Endothelial cell (in vitro differentiated cells): ENCODE data around the gene KAZN. TPM values are rescaled to one million over a fixed set of nuclear protein-coding genes. Genes with fewer than 3 reads are reported as not detected.

Source experiments
- DNase-seq: peaks from one replicate; pipeline ENCODE4 v3.0.0; 2021; ENCODE audit warnings: low spot score
- H3K27ac Mint-ChIP-seq: one replicate; pipeline ENCODE4 v1.8.0; 2021; ENCODE audit warnings: mixed read lengths, inconsistent platforms; ENCODE audit not compliant: unreplicated experiment
- H3K27me3 Mint-ChIP-seq: one replicate; pipeline ENCODE4 v1.8.0; 2021; ENCODE audit warnings: mild to moderate bottlenecking, moderate library complexity, mixed read lengths, inconsistent platforms; ENCODE audit not compliant: unreplicated experiment
- H3K36me3 Mint-ChIP-seq: one replicate; pipeline ENCODE4 v1.8.0; 2021; ENCODE audit warnings: mild to moderate bottlenecking, low read depth, mixed read lengths, inconsistent platforms; ENCODE audit not compliant: unreplicated experiment
- H3K4me1 Mint-ChIP-seq: one replicate; pipeline ENCODE4 v1.8.0; 2021; ENCODE audit warnings: mild to moderate bottlenecking, mixed read lengths, inconsistent platforms; ENCODE audit not compliant: unreplicated experiment
- H3K4me3 Mint-ChIP-seq: one replicate; pipeline ENCODE4 v1.8.0; 2021; ENCODE audit warnings: mild to moderate bottlenecking, mixed read lengths, inconsistent platforms; ENCODE audit not compliant: unreplicated experiment
- H3K9me3 Mint-ChIP-seq: one replicate; pipeline ENCODE4 v1.8.0; 2021; ENCODE audit warnings: mixed read lengths, inconsistent platforms; ENCODE audit not compliant: unreplicated experiment
- total RNA-seq: library from RNA; stranded (reverse); fragmentation: NEBNext Ultra II Directional; extraction: Animal tissue kit (Norgen Biotek cat#: 25700); gene quantifications from one replicate; pipeline ENCODE4 v1.2.1, GENCODE V29; 2021; ENCODE audit not compliant: unreplicated experiment
- TF ChIP-seq, protein P1 (sequence below): fragments of 200-600 bp; sonication (generic); IDR thresholded peaks from one replicate; pipeline ENCODE4 v1.5.0; 2021; ENCODE audit warnings: antibody characterized with exemption; ENCODE audit not compliant: unreplicated experiment

Gene KAZN
- total RNA-seq, 1 donor from 2014 or later, result 10.1 TPM

DNA sequence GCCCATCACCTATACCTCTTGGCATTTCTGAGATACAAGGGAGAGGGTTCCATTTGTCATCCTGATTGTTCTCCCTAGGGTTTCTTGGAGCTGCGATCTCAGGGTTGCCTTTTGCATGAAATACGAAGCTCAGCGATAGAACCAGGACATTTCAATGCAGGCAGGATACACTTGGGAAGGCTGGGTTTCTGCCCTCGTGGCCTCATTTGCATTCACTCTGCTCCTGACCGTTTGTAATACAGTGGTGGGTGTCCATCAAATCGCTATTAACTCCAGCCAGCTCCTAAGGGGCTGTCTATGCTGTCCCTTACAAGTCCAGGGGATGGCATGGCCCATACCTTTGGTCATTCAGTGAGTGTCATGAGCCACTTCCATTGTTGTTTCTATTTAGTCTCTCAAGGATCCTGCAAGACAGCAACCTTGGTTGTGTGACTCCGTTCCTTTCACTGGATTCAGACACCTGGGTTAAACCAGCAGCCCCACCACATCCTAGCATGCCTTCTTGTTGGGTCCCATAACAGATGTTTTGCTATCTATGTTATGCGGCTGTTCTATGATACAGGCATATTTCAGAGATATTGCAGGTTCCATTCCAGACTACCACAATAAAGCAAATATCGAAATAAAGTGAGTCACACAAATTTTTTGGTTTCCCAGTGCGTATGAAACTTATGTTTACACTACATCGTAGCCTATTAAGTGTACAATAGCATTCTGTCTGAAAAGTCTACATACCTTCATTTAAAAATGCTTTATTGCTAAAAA lies 18.3 kb downstream of the KAZN start:
- no peaks in the 10 kb centered on the region for H3K4me1 Mint-ChIP-seq
- no peaks in the 10 kb centered on the region for H3K36me3 Mint-ChIP-seq
- no peak overlapping the region for H3K27ac Mint-ChIP-seq
- no peak overlapping the region for H3K4me3 Mint-ChIP-seq
- H3K9me3 Mint-ChIP-seq, result no peaks in the 10 kb centered on the region
- no peak for DNase-seq
- H3K27me3 Mint-ChIP-seq, result no peaks in the 10 kb centered on the region
- TF ChIP-seq, protein P1, sequence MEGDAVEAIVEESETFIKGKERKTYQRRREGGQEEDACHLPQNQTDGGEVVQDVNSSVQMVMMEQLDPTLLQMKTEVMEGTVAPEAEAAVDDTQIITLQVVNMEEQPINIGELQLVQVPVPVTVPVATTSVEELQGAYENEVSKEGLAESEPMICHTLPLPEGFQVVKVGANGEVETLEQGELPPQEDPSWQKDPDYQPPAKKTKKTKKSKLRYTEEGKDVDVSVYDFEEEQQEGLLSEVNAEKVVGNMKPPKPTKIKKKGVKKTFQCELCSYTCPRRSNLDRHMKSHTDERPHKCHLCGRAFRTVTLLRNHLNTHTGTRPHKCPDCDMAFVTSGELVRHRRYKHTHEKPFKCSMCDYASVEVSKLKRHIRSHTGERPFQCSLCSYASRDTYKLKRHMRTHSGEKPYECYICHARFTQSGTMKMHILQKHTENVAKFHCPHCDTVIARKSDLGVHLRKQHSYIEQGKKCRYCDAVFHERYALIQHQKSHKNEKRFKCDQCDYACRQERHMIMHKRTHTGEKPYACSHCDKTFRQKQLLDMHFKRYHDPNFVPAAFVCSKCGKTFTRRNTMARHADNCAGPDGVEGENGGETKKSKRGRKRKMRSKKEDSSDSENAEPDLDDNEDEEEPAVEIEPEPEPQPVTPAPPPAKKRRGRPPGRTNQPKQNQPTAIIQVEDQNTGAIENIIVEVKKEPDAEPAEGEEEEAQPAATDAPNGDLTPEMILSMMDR, result no peak

DNA sequence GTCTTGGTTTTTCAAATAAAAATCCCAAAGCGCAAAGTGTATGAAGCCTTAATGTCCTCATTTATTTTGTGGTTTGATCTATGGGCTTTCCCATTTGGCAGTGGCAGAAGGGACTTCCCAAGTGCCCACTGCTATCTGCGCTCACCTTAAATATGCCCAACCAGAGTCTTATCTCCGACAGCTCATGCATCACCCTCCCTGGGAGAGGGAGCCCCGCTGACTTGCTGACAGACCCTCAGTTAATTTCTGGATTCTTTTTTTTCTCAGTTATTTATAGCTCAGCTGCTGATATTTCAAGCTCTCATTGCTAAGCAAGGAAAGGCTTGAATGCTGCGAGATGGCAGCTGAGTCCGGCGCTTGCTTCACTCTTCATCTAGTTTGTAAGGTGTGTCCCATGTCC lies 19.3 kb downstream of the KAZN start:
- Mint-ChIP-seq H3K9me3 (no peaks in the 10 kb centered on the region), H3K27me3 (no peaks in the 10 kb centered on the region), H3K4me1 (no peaks in the 10 kb centered on the region), H3K27ac (no peak overlapping the region), H3K36me3 (no peaks in the 10 kb centered on the region), H3K4me3 (no peak overlapping the region)
- no peak for DNase-seq
- TF ChIP-seq, protein P1, result no peak

DNA sequence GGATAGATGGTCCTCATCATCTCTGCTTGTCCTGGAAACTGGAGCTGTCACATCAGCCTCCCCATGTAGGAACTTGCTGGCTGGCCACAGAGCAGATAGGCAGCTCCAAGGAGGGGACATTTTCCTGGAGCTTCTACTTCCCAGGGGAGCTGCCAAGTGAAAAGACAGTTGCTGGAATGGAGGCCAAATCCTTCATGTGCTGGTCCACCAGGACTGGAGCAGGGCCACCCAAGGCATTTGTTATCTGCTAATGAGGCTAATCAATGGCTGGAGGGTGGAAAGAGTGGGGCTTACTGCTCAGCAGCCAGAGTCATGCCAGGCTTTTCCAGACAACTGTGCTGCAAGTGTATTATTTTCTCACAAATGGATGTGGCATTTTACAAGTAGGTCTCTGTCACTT lies 22.5 kb downstream of the KAZN start:
- Mint-ChIP-seq H3K4me3 (no peak overlapping the region), H3K4me1 (no peaks in the 10 kb centered on the region), H3K27me3 (no peaks in the 10 kb centered on the region), H3K9me3 (no peaks in the 10 kb centered on the region), H3K36me3 (no peaks in the 10 kb centered on the region), H3K27ac (no peak overlapping the region)
- no peak for DNase-seq
- TF ChIP-seq, protein P1, result no peak

DNA sequence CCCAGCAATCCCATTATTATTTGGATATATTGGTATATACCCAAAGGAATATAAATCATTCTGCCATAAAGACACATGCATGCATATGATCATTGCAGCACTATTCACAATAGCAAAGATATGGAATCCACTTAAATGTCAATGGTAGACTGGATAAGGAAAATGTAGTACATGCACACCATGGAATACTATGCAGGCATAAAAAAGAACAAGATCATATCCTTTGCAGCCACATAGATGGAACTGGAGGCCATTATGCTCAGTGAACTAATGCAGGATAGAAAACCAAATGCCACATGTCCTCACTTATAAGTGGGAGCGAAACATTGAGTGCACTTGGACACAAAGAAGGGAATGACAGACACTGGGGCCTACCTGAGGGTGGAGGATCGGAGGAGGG lies 24.6 kb downstream of the KAZN start:
- TF ChIP-seq, protein P1, result no peak
- no peaks in the 10 kb centered on the region for H3K36me3 Mint-ChIP-seq
- no peaks in the 10 kb centered on the region for H3K27me3 Mint-ChIP-seq
- no peak overlapping the region for H3K4me3 Mint-ChIP-seq
- H3K9me3 Mint-ChIP-seq, result no peaks in the 10 kb centered on the region
- no peak for DNase-seq
- peaks cover 2% of the 10 kb centered on the region for H3K4me1 Mint-ChIP-seq
- no peak overlapping the region for H3K27ac Mint-ChIP-seq

DNA sequence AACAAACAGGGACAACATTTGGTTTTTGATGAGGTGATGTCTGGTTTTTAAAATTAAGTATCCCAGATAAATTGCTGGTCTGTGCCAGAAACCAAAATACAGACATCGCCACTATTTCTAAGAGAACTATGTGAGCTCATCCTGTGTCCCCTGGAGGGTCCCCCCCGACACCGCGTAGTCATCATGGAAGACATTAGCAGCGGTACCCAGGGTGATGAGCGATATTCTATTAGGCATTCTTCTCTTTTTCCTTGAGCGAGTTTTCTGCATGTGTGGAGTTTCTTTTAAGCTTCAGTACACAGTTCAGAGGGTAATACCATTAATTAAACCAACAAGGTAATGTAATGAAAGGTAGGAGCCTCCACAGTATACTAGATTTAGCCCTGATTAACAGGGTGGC lies 26.5 kb downstream of the KAZN start:
- no peaks in the 10 kb centered on the region for H3K9me3 Mint-ChIP-seq
- H3K36me3 Mint-ChIP-seq, result no peaks in the 10 kb centered on the region
- TF ChIP-seq, protein P1, result no peak
- no peaks in the 10 kb centered on the region for H3K27me3 Mint-ChIP-seq
- peaks cover 2% of the 10 kb centered on the region for H3K4me1 Mint-ChIP-seq
- no peak for DNase-seq
- no peak overlapping the region for H3K4me3 Mint-ChIP-seq
- H3K27ac Mint-ChIP-seq, result no peak overlapping the region
